ENCODE data around the gene RTF2.
"Not testable (repeated sequence)": the region's sequence is repeated elsewhere in the genome, so short reads cannot be mapped to it uniquely, and the experiment has no call there.

Gene RTF2

GRCh38 chr20:56518126-56518525 lies 49.7 kb downstream of the RTF2 start:
- Mint-ChIP-seq H3K36me3 (ENCODE audit: insufficient read depth) (peaks cover 58% of the 10 kb centered on the region), H3K27ac (no peak overlapping the region), H3K9me3 (peaks cover 0 to 6% of the 10 kb centered on the region in 2 donors), H3K27me3 (no peaks in the 10 kb centered on the region), H3K4me1 (ENCODE audit: low read depth in 2 of 2) (peaks cover 0 to under 1% of the 10 kb centered on the region in 2 donors), H3K4me3 (no peak overlapping the region)
- DNase-seq: no peak
- no peak for ATAC-seq (replicated peaks)

GRCh38 chr20:56518721-56519398 lies 50.4 kb downstream of the RTF2 start:
- Mint-ChIP-seq H3K9me3 (peaks cover 0 to 6% of the 10 kb centered on the region in 2 donors), H3K27me3 (no peaks in the 10 kb centered on the region), H3K36me3 (ENCODE audit: insufficient read depth) (peaks cover 56% of the 10 kb centered on the region), H3K27ac (no peak overlapping the region), H3K4me1 (ENCODE audit: low read depth in 2 of 2) (peaks cover 0 to 3% of the 10 kb centered on the region in 2 donors), H3K4me3 (no peak overlapping the region)
- ATAC-seq (replicated peaks) (no peak), DNase-seq (no peak)

GRCh38 chr20:56519551-56519950 lies 51.1 kb downstream of the RTF2 start:
- ATAC-seq (replicated peaks) (no peak), DNase-seq (no peak)
- Mint-ChIP-seq H3K36me3 (ENCODE audit: insufficient read depth) (peaks cover 53% of the 10 kb centered on the region), H3K27ac (no peak overlapping the region), H3K9me3 (peaks cover 0 to 6% of the 10 kb centered on the region in 2 donors), H3K4me1 (ENCODE audit: low read depth in 2 of 2) (peaks cover 0 to 5% of the 10 kb centered on the region in 2 donors), H3K27me3 (no peaks in the 10 kb centered on the region), H3K4me3 (no peak overlapping the region)

DNA sequence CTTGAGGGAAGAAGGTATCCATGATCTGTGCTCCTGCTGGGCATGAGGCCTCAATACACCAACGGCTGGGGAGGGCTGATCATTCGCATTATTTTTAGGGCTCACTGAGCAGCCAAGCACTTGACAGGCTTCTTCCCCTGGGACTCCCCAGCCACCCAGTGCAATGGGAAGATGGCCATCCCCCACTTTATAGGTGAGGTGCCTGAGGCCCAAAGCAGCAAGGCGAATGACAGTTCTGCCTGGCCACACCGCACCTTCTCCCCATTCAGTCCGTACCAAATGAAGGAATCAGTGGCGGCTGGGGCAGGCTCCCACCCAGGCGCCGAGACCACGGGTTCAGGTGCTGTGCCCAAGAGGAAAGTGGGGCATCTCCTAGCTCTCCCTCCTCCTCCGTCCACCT lies 51.8 kb downstream of the RTF2 start:
- ATAC-seq (replicated peaks): no peak
- DNase-seq: no peak
- Mint-ChIP-seq H3K27me3 (no peaks in the 10 kb centered on the region), H3K36me3 (ENCODE audit: insufficient read depth) (peaks cover 52% of the 10 kb centered on the region), H3K9me3 (peaks cover 0 to 6% of the 10 kb centered on the region in 2 donors), H3K27ac (no peak overlapping the region), H3K4me1 (ENCODE audit: low read depth in 2 of 2) (peaks cover 0 to 5% of the 10 kb centered on the region in 2 donors), H3K4me3 (no peak overlapping the region)

- not testable (repeated sequence) for DNase-seq; H3K9me3 Mint-ChIP-seq; ATAC-seq (replicated peaks); H3K27me3 Mint-ChIP-seq; H3K27ac Mint-ChIP-seq; H3K4me1 Mint-ChIP-seq (ENCODE audit: low read depth in 2 of 2); H3K4me3 Mint-ChIP-seq
- H3K36me3 Mint-ChIP-seq (ENCODE audit: insufficient read depth): peaks cover 45% of the 10 kb centered on the region
Observed at GRCh38 chr20:56520746-56521354, 52.4 kb downstream of the RTF2 start.

DNA sequence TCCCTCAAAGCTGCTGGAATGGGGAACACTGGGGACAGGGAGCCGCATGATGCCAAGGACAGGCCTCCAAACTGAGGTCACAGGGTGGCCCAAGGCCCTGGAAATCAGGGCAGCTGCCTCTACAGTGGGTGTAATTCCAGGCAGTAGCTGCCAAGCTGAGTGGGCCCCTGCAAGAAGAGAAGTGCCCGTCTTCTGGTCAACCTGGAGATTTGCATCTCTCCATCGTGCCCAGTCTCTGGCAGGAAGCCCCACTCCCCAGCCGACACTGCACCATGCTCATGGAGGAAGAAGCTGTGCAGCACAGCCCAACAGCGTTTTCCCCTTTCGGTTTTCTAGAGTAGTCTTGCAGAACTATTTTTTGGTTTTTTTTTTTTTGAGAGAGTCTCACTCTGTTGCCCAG lies 53.9 kb downstream of the RTF2 start:
- H3K4me3 Mint-ChIP-seq: no peak overlapping the region
- ATAC-seq (replicated peaks) (no peak), DNase-seq (no peak)
- H3K4me1 Mint-ChIP-seq (ENCODE audit: low read depth in 2 of 2): peaks cover 0 to 5% of the 10 kb centered on the region in 2 donors
- no peak overlapping the region for H3K27ac Mint-ChIP-seq
- peaks cover 0 to 6% of the 10 kb centered on the region in 2 donors for H3K9me3 Mint-ChIP-seq
- peaks cover 38% of the 10 kb centered on the region for H3K36me3 Mint-ChIP-seq (ENCODE audit: insufficient read depth)
- H3K27me3 Mint-ChIP-seq: no peaks in the 10 kb centered on the region

DNA sequence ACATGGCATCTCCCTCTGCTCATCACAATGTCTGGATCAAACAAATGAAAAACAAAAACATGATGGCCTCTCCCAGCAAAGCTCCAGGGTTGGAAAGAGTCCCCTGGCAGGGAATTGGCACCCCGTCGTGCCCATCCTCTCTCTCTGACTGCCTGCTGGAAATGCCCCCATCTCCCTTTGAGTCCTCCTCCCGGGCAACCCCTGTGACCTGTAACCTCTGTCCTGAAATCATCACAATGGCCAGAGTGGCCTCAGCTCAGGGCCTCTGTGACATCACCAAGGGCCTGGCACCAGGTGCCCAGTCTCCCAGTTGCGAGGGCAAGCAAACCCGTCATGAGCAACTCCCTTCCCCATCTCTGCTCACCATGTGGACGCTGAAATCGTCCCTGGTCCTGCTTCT lies 56.0 kb downstream of the RTF2 start, which contains the start of gene FAM209A:
FAM209A (plus strand) TSS at position 301 of the 400 bp plus-strand sequence; CDS start at position 366, 65 bp downstream.
- not testable (repeated sequence) for H3K4me1 Mint-ChIP-seq (ENCODE audit: low read depth in 2 of 2); H3K9me3 Mint-ChIP-seq; DNase-seq; H3K27ac Mint-ChIP-seq; H3K27me3 Mint-ChIP-seq; ATAC-seq (replicated peaks); H3K4me3 Mint-ChIP-seq
- peaks cover 20% of the 10 kb centered on the region for H3K36me3 Mint-ChIP-seq (ENCODE audit: insufficient read depth)

DNA sequence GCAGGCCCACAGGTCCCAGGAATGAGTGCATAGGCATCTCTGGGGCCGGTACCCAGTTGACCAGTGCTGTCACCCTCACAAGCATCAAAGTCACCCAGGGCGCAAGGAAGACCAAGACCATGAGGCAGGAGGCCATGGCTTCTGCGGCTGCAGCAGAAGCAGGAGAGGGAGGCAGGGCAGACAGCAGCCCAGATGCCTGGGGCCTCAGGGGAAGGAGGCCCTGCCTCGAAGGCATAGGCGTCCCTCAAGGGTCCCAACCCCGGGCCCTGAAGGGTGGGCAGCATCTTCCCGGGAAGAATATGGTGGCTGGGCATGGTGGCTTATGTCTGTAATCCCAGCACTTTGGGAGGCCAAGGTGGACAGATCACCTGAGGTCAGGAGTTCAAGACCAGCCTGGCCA lies 59.1 kb downstream of the RTF2 start:
- ATAC-seq (replicated peaks) (no peak), DNase-seq (no peak)
- peaks cover 0 to 5% of the 10 kb centered on the region in 2 donors for H3K4me1 Mint-ChIP-seq (ENCODE audit: low read depth in 2 of 2)
- H3K27me3 Mint-ChIP-seq: no peaks in the 10 kb centered on the region
- peaks cover 9% of the 10 kb centered on the region for H3K36me3 Mint-ChIP-seq (ENCODE audit: insufficient read depth)
- H3K27ac Mint-ChIP-seq: no peak overlapping the region
- no peaks in the 10 kb centered on the region for H3K9me3 Mint-ChIP-seq
- no peak overlapping the region for H3K4me3 Mint-ChIP-seq

- H3K27ac Mint-ChIP-seq: peak within 1 kb of the TSS in 1 of 2 donors; percentile 78
- H3K9me3 Mint-ChIP-seq; H3K4me1 Mint-ChIP-seq (ENCODE audit: low read depth in 2 of 2); H3K27me3 Mint-ChIP-seq; H3K36me3 Mint-ChIP-seq (ENCODE audit: insufficient read depth); DNase-seq; H3K4me3 Mint-ChIP-seq; ATAC-seq (replicated peaks): not testable (repeated sequence)
Observed at GRCh38 chr20:56532946-56533345, 64.5 kb downstream of the RTF2 start, which contains the start of gene FAM209B. FAM209B (plus strand) TSS chr20:56533246; CDS start chr20:56533342, 96 bp downstream.

GRCh38 chr20:56537997-56538396 lies 69.6 kb downstream of the RTF2 start:
- ATAC-seq (replicated peaks) (no peak), DNase-seq (no peak)
- H3K27ac Mint-ChIP-seq: no peak overlapping the region
- H3K4me3 Mint-ChIP-seq: no peak overlapping the region
- no peaks in the 10 kb centered on the region for H3K27me3 Mint-ChIP-seq
- H3K36me3 Mint-ChIP-seq (ENCODE audit: insufficient read depth): peaks cover 2% of the 10 kb centered on the region
- H3K4me1 Mint-ChIP-seq (ENCODE audit: low read depth in 2 of 2): no peaks in the 10 kb centered on the region
- no peaks in the 10 kb centered on the region for H3K9me3 Mint-ChIP-seq

GRCh38 chr20:56540415-56540814 lies 72.0 kb downstream of the RTF2 start:
- DNase-seq (no peak), ATAC-seq (replicated peaks) (no peak)
- no peaks in the 10 kb centered on the region for H3K27me3 Mint-ChIP-seq
- no peak overlapping the region for H3K4me3 Mint-ChIP-seq
- no peaks in the 10 kb centered on the region for H3K9me3 Mint-ChIP-seq
- H3K4me1 Mint-ChIP-seq (ENCODE audit: low read depth in 2 of 2): no peaks in the 10 kb centered on the region
- no peak overlapping the region for H3K27ac Mint-ChIP-seq
- no peaks in the 10 kb centered on the region for H3K36me3 Mint-ChIP-seq (ENCODE audit: insufficient read depth)

DNA sequence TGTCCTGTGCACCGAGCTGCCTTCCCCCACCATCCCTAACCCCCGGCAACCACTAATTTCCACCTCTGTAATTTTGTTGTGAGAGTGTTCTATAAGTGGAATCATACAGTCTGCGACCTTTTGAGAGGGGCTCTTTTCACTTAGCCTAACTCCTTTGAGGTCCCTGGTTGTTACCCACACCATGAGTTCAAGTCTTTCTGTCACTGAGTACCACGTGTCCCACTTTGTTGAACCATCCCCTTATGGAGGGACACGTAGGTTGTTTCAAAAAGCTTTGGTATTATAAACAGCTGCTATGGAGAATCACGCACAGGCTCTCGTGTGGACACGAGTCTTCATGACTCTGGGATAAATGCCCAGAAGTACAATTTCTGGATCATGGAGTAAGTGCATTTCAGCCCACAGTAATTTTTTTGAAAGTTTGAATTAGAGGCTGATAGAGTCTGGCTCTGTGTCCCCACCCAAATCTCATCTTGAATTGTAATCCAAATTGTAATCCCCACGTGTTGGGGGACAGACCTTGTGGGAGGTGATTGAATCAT lies 74.1 kb downstream of the RTF2 start:
- DNase-seq (no peak), ATAC-seq (replicated peaks) (no peak)
- no peaks in the 10 kb centered on the region for H3K4me1 Mint-ChIP-seq (ENCODE audit: low read depth in 2 of 2)
- H3K4me3 Mint-ChIP-seq: no peak overlapping the region
- H3K36me3 Mint-ChIP-seq (ENCODE audit: insufficient read depth): no peaks in the 10 kb centered on the region
- no peaks in the 10 kb centered on the region for H3K9me3 Mint-ChIP-seq
- H3K27ac Mint-ChIP-seq: no peak overlapping the region
- H3K27me3 Mint-ChIP-seq: no peaks in the 10 kb centered on the region

DNA sequence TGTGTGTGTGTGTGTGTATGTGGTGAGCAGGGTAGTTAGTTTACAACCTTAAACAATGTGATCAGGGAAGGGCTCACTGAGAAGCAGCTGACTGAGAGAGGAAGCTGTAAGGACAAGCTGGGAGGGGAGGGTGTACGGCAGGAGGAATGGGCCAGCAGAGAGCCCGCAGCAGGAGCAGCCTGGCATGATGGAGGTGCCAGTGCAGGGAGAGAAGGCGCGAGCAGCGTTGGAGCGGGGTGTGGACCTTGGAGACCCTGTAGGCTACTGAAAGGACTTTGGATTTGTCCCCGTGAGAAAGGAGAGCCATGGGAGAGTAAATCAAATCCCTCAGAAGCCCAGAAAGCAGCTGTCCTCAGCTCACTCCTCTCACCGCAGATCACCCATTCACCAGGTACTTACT lies 83.1 kb downstream of the RTF2 start:
- no peak overlapping the region for H3K27ac Mint-ChIP-seq
- no peak overlapping the region for H3K4me3 Mint-ChIP-seq
- DNase-seq (no peak), ATAC-seq (replicated peaks) (no peak)
- H3K9me3 Mint-ChIP-seq: no peaks in the 10 kb centered on the region
- peaks cover 0 to 19% of the 10 kb centered on the region in 2 donors for H3K27me3 Mint-ChIP-seq
- H3K36me3 Mint-ChIP-seq (ENCODE audit: insufficient read depth): no peaks in the 10 kb centered on the region
- H3K4me1 Mint-ChIP-seq (ENCODE audit: low read depth in 2 of 2): no peaks in the 10 kb centered on the region
